Chondrocyte (in vitro differentiated cells): ENCODE measurements around the gene SLC2A2. TPM values are rescaled to one million over a fixed set of nuclear protein-coding genes. Genes with fewer than 3 reads are reported as not detected.
A peak's percentile ranks its signal among the peaks of the same experiment; 100 is the strongest.

Experiments
- DNase-seq: peaks from one replicate; pipeline ENCODE4 v3.0.0; 2021; ENCODE audit warnings: mixed read lengths, low spot score
- H3K27ac Mint-ChIP-seq: one replicate; pipeline ENCODE4 v1.8.0; 2021; ENCODE audit warnings: mild to moderate bottlenecking, moderate library complexity, mixed read lengths; ENCODE audit not compliant: unreplicated experiment
- H3K27me3 Mint-ChIP-seq: 2 replicates; pipeline ENCODE4 v1.8.0; 2021; ENCODE audit warnings: low read depth, mixed read lengths
- H3K36me3 Mint-ChIP-seq: 2 replicates; pipeline ENCODE4 v1.8.0; 2021; ENCODE audit warnings: low read depth, mixed read lengths
- H3K4me1 Mint-ChIP-seq: 2 replicates; pipeline ENCODE4 v1.8.0; 2021; ENCODE audit warnings: low read depth, mild to moderate bottlenecking, mixed read lengths
- H3K4me3 Mint-ChIP-seq: one replicate; pipeline ENCODE4 v1.8.0; 2021; ENCODE audit warnings: mild to moderate bottlenecking, moderate library complexity, mixed read lengths; ENCODE audit not compliant: unreplicated experiment
- H3K9me3 Mint-ChIP-seq: 2 replicates; pipeline ENCODE4 v1.8.0; 2021; ENCODE audit warnings: low read depth, mixed read lengths
- total RNA-seq: library from RNA; stranded (reverse); gene quantifications from 3 replicates; pipeline ENCODE4 v1.2.1, GENCODE V29; 2021
- TF ChIP-seq, protein P1 (sequence below): fragments of 200-600 bp; sonication (generic); IDR thresholded peaks from 2 replicates; pipeline ENCODE4 v1.5.0; 2021; ENCODE audit warnings: antibody characterized with exemption, mild to moderate bottlenecking, moderate library complexity

Gene SLC2A2
- total RNA-seq, 1 donor from 2014 or later = not detected

DNA sequence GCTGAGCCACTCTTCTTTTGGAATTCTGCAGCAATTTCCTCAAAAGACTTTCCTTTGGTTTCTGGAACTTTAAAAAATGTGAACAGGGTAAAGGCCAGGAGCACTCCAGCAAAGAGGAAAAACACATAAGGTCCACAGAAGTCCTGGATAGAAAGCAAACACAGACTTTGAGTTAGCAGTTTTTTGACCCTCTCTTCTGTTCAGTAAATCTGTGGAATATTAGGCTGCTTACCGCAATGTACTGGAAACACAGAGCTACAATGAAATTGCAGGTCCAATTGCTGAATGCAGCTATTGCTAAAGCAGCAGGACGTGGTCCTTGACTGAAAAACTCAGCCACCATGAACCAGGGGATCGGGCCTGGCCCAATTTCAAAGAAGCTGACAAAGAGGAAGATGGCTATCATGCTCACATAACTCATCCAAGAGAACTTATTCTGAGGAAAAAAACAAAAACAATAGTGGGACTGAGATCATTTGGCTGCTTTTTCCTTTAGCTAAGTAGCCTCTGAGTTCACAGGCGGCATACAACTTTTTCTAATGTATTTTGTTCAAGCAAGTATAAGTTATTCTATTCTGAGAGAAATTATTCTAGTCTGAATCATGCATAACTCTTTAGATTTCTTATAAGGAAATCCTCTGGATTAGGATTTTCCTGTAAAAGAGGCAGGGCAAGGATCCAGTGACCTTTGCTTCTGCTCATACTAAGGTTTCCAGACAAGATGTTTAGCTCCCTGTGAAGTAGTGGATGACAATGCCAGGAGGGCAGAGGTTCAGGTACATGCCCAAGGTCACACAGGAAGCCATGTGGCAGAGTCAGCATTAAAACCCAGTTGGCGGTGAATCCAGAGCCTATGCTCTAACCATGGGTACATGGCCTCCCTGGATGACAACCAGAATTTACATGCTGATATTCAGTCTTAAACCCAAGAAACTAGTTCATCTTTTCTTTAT is 28.3 kb downstream of the SLC2A2 start:
- Mint-ChIP-seq H3K4me1 (peaks cover 49% of the 10 kb centered on the region), H3K27ac (peak overlapping the region; percentile 67), H3K27me3 (no peaks in the 10 kb centered on the region), H3K4me3 (no peak overlapping the region), H3K9me3 (peaks cover under 1% of the 10 kb centered on the region), H3K36me3 (no peaks in the 10 kb centered on the region)
- TF ChIP-seq, protein P1, sequence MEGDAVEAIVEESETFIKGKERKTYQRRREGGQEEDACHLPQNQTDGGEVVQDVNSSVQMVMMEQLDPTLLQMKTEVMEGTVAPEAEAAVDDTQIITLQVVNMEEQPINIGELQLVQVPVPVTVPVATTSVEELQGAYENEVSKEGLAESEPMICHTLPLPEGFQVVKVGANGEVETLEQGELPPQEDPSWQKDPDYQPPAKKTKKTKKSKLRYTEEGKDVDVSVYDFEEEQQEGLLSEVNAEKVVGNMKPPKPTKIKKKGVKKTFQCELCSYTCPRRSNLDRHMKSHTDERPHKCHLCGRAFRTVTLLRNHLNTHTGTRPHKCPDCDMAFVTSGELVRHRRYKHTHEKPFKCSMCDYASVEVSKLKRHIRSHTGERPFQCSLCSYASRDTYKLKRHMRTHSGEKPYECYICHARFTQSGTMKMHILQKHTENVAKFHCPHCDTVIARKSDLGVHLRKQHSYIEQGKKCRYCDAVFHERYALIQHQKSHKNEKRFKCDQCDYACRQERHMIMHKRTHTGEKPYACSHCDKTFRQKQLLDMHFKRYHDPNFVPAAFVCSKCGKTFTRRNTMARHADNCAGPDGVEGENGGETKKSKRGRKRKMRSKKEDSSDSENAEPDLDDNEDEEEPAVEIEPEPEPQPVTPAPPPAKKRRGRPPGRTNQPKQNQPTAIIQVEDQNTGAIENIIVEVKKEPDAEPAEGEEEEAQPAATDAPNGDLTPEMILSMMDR = no peak
- no peak for DNase-seq

DNA sequence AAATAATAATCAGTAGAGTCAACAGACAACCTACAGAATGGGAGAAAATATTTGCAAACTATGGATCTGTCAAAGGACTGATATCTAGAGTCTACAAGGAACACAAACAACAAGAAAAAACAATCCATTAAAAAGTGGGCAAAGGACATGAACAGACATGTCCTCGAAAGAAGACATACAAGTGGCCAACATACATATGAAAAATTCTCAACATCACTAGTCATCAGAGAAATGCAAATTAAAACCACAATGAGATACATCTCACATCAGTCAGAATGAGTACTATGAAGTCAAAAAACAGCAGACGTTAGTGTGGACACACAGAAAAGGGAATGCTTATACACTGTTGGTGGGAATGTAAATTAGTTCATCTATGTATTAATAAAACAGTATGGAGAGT is 33.7 kb downstream of the SLC2A2 start:
- peaks cover 13% of the 10 kb centered on the region for H3K9me3 Mint-ChIP-seq
- peaks cover 10% of the 10 kb centered on the region for H3K36me3 Mint-ChIP-seq
- TF ChIP-seq, protein P1 = no peak
- peaks cover 16% of the 10 kb centered on the region for H3K4me1 Mint-ChIP-seq
- no peaks in the 10 kb centered on the region for H3K27me3 Mint-ChIP-seq
- H3K27ac Mint-ChIP-seq = peak overlapping the region; percentile 17
- no peak overlapping the region for H3K4me3 Mint-ChIP-seq
- no peak for DNase-seq

DNA sequence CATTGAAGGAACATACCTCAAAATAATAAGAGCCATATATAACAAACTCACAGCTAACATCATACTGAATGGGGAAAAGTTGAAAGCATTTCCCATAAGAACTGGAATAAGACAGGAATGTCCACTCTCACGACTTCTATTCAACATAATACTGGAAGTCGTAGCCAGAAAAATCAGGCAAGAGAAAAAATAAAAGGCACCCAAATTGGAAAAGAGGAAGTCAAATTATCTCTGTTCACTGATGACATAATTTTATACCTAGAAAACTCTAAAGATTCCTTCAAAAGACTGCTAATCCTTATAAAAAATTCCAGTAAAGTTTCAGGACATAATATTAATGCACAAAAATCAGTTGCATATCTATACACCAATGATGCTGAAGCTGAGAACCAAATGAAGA is 34.9 kb downstream of the SLC2A2 start:
- no peak for DNase-seq
- TF ChIP-seq, protein P1 = no peak
- H3K27me3 Mint-ChIP-seq = no peaks in the 10 kb centered on the region

DNA sequence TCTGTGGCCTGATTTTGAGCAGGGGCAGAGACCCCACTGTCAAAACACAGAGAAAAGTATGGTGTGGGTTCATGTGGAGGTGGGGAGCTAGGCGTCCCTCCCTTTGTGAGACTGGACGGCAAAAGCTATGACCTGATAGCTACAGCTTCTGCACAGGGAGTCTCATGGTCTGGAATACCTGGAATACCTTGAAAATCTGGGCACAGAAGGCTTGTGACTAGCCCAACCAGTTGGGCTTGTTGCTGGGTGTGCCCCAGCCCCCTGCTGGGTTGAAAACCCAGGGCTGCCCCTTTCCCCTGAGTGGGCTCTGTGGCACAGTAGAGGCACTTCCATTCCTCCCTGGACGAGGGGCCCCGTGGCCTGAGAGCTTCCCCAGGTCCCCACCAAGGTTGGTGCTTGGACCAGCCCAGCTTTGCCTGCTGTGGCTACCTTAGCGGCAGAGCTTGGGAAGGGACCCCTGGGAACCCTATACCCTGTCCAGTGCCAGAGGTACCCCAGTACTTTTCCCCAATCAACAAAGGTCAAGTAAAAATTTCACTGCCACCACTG is 37.3 kb downstream of the SLC2A2 start:
- no peak overlapping the region for H3K4me3 Mint-ChIP-seq
- H3K27ac Mint-ChIP-seq = no peak overlapping the region
- H3K36me3 Mint-ChIP-seq = peaks cover 12% of the 10 kb centered on the region
- no peak for DNase-seq
- H3K27me3 Mint-ChIP-seq = no peaks in the 10 kb centered on the region
- TF ChIP-seq, protein P1 = no peak
- peaks cover 6% of the 10 kb centered on the region for H3K4me1 Mint-ChIP-seq
- peaks cover 15% of the 10 kb centered on the region for H3K9me3 Mint-ChIP-seq

More for the DNA sequence above, 34.9 kb downstream of the SLC2A2 start:
- Mint-ChIP-seq H3K4me3 (no peak overlapping the region), H3K36me3 (peaks cover 10% of the 10 kb centered on the region), H3K9me3 (peaks cover 13% of the 10 kb centered on the region), H3K4me1 (peaks cover 6% of the 10 kb centered on the region), H3K27ac (no peak overlapping the region)

DNA sequence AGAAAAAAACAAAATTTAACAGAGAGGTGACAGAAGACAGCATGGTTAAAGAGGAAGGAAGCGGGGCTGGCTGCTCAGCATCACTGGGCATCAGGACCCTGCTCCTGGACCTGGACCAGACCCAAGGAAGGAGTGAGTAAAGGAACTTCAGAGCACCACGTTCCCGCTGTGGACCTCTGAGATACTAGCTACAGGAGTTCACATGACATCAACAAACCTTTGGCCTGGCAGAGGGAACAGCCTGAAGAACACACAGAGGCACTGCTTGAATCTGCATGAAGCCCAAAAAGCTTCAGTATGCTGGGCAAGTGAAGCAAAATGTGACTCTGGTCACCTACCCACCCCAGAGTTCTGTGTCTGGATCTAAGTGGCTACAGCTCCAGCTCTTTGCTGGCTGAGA is 38.1 kb downstream of the SLC2A2 start:
- no peak for DNase-seq
- Mint-ChIP-seq H3K4me3 (no peak overlapping the region), H3K27me3 (no peaks in the 10 kb centered on the region), H3K9me3 (peaks cover 18% of the 10 kb centered on the region), H3K4me1 (peaks cover 6% of the 10 kb centered on the region), H3K27ac (no peak overlapping the region), H3K36me3 (peaks cover 14% of the 10 kb centered on the region)
- TF ChIP-seq, protein P1 = no peak
